8988T (cell line): ENCODE measurements around the gene IP6K3.
A peak's percentile ranks its signal among the peaks of the same experiment; 100 is the strongest.

ENCODE experiments used
- DNase-seq: peaks from one replicate; pipeline ENCODE4 v3.0.0; 2011

Gene IP6K3

GRCh38 chr6:33720998-33721397 is 25.7 kb downstream of the IP6K3 start:
- DNase-seq = no peak

GRCh38 chr6:33719326-33719987 is 27.2 kb downstream of the IP6K3 start:
- no peak for DNase-seq

- no peak for DNase-seq
Observed at GRCh38 chr6:33718713-33719112, 28.0 kb downstream of the IP6K3 start.

GRCh38 chr6:33717934-33718455 is 28.7 kb downstream of the IP6K3 start:
- DNase-seq = no peak

GRCh38 chr6:33716890-33717632 is 29.6 kb downstream of the IP6K3 start:
- DNase-seq = no peak

- DNase-seq = no peak
Observed at GRCh38 chr6:33716379-33716778, 30.3 kb downstream of the IP6K3 start.

GRCh38 chr6:33714385-33715040 is 32.2 kb downstream of the IP6K3 start:
- no peak for DNase-seq

GRCh38 chr6:33713786-33714185 is 32.9 kb downstream of the IP6K3 start:
- no peak for DNase-seq

- no peak for DNase-seq
Observed at GRCh38 chr6:33712914-33713313, 33.8 kb downstream of the IP6K3 start.

- peak; percentile 86 for DNase-seq
Observed at GRCh38 chr6:33711140-33712129, 35.3 kb downstream of the IP6K3 start, which contains the start of gene UQCC2. TSS of gene UQCC2 (minus strand) at chr6:33711700. CDS start at chr6:33711686, 14 bp downstream.

- DNase-seq = no peak
Observed at GRCh38 chr6:33710296-33711121, 36.2 kb downstream of the IP6K3 start.

GRCh38 chr6:33709605-33710295 is 37.0 kb downstream of the IP6K3 start:
- DNase-seq = no peak

- no peak for DNase-seq
Observed at GRCh38 chr6:33708516-33709204, 38.0 kb downstream of the IP6K3 start.

GRCh38 chr6:33707771-33708170 is 38.9 kb downstream of the IP6K3 start:
- DNase-seq = no peak

GRCh38 chr6:33705955-33706725 is 40.6 kb downstream of the IP6K3 start:
- DNase-seq = no peak

GRCh38 chr6:33705268-33705885 is 41.3 kb downstream of the IP6K3 start:
- DNase-seq = no peak

GRCh38 chr6:33704215-33705066 is 42.3 kb downstream of the IP6K3 start:
- no peak for DNase-seq
